Stimulated activated CD8-positive, alpha-beta memory T cell treated with anti-CD3 and anti-CD28 coated beads, Interleukin-4, amount 100 ng/mL, for 24 hours (primary cell): ENCODE data around the gene PM20D1.
A peak's percentile ranks its signal among the peaks of the same experiment; 100 is the strongest.
"Not testable (repeated sequence)": the region's sequence is repeated elsewhere in the genome, so short reads cannot be mapped to it uniquely, and the experiment has no call there.

Experiments
- DNase-seq: peaks from one replicate; pipeline ENCODE4 v3.0.0-alpha.2; 2020; ENCODE audit warnings: low read depth

PM20D1 gene

DNA sequence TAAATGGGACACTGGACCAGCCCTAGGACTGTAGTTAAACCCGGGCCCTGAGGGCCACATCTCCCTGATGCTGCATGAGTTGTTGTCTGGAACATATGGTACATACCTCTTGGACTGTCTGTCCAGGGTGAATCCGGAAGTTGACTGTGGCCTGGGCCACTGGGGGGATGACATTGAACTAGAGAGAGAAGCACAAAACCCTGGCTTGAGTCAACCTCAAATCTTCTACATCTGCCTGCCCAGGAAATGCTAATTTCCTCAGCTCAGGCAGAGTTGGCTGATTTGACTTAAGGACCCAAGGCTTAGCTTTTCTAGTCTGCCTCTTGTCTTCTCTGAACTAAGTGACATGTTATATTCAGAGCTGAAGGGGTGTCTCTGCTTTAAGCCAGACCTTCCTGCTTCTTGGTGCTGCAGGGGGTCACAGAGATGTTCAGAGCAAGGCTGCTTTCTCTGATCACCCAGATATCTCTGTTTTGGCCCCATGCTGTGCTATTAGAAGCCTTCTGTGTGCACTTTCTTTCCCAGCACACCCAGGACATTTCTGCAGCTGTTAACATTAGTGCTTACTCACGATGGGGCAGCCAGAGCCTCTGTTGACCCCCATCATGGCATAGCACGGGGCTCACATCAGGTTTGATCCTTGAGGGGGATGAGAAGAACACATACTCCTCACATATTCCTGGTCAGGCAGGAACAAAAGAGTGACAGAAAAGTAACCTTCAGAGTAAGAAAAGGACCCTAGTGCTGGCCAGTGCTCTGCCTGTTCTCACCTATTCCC lies 9.6 kb downstream of the PM20D1 start:
- DNase-seq = no peak

DNA sequence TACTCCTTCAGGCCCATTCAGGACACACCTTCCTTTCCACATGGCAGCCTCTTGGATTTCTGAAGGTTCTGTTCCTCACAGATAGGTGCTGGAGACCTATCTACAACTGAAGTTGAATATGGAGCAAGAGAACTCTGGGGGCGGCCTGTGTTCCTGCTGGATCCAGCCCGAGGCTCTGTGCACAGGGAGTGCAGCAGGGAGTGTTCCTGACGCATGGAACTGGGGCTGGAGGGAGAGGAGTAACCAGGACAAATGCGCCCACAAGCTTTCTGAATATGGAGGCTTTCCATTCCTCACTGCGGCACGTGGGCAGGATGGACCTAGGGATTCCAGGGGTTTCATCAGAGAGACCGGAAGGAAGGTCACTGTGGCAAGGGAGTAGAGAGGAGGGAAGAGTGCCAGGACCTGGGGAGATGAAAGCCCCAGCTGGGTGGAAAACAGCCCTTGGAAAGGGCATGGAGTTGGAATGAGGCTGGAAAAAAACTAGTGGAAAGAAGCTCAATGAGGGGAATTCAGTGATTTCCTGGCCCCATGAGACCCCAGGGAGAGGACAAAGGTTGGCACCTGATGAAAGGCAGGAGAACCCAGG lies 12.5 kb downstream of the PM20D1 start:
- DNase-seq = no peak

DNA sequence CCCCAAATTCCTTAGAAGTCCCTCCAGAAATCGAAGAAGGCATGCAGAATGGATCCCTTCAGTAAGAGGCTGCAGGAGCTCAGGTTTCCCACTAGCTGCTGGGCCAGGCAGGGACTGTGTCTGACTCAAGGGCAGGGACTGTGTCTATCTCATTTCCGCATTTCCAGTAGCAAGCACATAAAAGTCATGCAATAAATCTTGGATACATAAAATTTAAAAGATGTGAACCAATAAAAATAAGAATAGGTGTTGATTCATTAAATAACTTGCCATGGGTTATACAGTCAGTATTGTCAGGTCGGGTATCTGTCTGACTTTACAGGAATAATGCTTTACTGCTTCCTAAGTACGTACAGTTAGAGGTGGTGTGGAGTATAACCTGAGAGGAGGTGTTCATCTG lies 15.2 kb downstream of the PM20D1 start:
- DNase-seq = no peak

DNA sequence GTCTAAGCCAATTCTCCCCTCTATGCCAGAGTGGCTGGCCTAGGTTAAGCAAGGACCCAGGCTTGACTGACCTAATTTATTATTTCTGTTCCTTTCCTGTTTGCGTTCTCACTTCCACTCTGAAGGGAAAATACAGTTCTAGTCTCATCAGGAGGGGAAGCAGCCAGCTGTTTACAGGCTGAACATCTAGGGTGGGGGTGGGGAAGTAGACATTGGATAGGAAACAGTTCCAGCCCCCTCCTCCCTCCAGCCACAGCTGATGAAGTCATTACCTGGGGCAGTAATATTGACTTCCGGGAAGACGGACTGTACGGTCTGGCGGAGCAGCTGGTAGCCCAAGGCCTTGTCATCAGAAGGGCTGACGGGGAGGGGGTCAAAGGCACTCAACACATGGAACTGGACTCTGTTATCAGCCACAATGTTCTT lies 17.6 kb downstream of the PM20D1 start:
- DNase-seq = no peak

DNA sequence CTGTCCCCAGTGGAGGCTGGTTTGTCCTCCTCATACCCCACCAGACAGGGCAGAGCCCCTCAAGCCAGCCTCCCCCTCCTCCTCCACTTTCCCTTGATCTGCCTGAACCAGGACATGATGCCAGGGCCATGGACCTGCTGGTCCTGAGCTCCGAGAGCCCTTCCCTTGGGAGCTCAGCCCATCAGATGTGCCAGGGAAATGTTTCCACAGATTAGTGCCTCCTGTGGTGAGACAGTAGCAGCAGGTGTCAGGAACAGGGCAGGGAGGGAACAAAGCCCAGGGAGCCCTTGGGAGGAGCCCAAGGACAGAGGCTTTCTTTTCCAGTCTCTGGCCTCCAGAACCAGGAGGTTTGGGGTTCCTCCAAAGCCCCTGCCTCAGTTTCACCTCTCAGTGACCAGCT lies 22.3 kb downstream of the PM20D1 start:
- DNase-seq = no peak

DNA sequence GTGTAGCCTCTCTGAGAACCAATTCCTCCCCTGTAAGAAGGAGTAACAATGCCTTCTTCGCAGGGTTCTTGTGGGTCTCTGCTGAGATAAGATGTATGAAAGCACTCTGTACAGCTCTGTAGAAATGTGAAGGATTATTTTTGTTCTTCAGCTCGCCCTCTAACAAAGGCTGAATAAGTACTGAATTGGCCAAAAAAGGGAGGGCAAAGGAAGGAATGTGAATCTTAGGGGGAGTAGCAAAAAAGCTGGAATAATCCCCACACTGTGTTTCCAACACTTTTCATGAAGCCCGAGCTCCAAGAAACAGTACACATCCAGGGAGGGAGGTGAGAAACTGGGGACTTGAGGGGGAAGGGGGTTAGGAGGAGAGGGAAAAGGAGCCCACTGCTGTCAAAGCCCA lies 22.9 kb downstream of the PM20D1 start:
- DNase-seq = no peak

DNA sequence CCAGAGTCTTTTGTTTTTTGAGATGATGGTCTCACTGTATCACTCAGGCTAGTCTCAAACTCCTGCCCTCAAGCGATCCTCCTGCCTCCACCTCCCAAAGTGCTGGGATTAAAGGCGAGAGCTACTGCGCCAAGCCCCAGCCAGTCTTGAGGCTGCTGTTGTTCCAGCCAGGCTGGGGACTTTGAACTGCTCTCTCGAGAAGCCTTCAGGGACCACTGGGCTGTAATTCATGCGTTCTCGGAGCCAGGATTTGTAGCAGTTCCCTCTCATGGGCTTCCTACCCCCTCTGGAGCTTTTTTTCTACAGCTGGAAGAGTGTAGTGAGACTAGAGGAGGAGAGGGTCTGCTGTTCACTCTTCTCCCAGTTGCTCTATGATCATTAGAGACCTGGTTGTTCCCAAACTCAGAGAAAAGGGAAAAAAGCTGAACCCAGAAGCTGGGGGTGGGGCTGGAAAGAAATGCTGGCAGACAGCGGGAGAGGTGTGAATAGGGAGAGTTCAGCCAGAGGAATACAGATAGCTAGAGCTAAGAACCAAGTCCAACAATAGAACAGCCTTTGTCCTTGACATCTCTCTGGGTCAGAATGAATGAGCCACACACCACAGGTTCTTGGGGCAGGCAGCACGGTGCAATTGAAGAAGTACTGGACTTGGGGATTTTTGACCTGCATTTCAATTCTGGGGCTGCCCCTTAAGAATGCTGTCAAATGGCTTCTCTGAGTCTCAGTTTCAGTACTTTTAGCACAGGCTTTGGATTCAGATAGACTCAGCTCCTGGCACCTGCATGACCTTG lies 23.7 kb downstream of the PM20D1 start:
- no peak for DNase-seq

DNA sequence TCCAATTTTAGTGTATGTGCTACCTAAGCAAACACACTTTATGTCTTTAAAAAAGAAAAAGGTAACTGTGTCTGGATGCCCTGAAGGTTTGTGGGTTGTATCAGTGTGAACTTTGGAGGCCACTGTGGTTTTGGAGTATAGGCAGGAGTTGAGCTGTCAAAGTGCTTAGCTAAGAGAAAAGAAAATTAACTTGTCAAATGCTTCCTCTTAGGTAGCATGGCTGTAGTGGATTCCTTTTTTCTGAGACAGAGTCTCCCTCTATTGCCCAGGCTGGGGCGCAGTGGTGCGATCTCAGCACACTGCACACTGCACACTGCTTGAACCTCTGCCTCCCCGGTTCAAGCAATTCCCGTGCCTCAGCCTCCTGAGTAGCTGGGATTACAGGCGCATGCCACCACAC lies 25.8 kb downstream of the PM20D1 start:
- DNase-seq = no peak

DNA sequence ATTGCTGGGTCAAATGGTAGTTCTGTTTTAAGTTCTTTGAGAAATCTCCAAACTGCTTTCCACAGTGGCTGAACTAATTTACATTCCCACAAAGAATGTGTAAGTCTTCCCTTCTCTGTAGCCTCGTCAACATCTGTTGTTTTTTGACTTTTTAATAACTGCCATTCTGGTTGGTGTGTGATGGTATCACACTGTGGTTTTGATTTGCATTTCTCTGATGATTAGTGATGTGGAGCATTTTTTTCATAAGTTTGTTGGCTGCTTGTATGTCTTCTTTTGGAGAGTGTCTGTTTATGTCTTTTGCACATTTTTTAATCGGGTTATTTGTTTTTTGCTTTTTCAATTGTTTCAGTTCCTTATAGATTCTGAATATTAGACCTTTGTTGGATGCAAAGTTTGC lies 26.7 kb downstream of the PM20D1 start:
- not testable (repeated sequence) for DNase-seq

DNA sequence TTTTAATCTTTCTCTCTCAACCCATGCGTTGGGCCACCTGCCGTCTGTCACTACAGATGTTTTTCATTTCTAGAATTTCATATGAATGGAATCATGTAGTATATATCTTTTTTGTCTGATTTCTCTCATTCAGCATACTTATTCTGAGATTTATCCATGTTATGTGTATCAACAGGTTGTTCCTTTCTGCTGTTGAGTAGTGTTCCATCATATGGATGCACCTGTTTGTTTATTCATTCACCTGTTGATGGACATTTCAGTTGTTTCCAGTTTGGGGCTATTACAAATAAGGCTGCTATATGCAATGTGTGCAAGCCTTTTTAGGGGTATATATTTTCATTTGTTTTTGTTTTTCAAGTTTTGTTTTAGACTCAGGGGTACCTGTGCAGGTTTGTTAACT lies 27.5 kb downstream of the PM20D1 start:
- DNase-seq = no peak

DNA sequence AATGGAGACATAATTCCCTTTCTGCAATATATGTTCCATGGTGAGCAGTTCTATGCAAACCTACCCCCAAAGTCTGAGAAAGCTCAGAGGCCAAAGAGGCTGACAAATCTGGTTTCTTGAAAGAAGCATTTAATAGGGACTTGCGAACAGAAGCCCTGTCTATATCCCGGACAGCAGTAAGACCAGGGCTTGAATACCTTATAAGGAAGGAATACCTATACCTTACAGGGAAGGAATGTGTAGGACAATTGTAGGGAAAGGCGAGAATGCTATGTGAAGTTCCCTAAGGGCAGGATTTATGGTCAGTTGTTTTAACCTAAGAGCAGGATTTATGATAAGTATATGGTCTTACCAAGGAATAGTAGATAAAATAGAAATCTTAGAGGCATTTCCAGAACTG lies 31.9 kb downstream of the PM20D1 start:
- DNase-seq = no peak

DNA sequence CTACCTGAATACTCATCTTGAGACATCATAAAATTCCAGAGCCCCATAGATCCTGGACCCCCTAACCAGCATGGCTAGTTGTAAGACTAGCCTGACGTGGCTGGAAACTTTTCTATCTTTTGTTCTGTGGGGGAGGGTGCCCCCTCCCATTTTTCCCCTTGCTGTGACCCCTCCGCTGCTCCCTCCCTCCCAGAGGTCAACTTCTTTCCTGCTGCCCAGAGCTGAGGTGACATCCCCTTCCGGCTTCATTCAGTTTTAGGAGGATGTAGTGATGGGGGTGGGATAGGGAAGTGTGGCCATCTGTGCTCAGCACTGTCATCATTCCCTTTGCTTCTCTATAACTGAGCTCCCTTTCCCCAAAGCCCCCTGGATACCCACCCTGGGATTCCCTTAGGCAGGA lies 32.6 kb downstream of the PM20D1 start:
- no peak for DNase-seq

DNA sequence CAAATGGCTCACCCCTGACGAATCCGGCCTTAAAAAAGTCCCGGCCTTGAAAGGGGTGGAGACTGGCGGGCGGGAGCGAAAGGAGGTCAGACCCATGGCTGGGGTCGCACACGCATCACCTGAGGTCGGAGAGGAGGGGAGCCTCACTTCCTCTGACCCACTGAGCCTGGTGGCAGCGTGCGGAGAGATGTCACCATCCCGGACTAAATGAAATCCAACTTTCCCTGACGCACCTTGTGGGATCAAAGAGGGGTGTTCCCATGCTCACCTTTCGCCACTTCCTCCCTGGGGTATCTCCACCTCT lies 36.2 kb downstream of the PM20D1 start:
- DNase-seq = no peak

DNA sequence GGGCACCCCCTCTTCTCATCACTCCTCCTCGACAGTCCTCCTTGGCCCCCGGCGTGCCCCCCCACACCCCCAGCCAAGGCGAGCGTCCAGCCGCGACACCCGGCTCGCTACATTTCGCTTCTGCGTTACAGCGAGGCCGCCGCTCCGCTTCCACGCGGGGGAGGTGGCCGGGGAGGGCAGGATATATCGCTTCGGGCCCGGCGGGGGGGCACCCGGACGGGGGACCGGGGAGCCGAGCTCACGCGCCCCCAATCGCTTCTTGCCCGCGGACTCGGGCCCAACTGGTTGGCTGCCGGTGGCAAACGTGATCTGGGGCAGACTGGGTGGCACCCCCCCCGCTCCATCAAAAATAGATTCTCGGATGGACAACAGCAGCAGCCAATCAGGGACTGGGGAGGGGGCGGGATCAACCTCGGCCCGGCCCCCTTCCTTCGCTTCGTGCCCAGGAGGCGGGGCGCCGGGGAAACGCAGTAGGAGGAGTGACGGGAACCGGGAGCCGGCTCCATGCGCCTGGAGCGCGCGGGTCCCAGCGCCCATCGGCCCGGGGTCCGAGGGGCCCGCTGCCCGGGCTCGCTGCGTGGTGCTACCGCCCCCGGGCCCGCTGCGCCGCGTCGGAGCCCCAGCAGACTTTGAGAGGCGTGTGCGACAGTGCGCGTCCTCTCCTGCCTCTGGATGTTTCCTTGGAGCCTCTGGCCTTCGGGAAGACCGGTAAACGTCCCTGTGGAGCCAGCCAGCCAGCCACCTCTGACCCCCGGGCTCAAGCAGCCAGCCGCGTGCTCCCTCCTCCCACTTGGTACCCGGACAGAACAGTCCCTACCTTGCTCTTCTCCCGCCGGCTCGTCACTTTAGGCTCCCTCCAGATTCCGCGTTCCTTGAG lies 36.8 kb downstream of the PM20D1 start, which contains the start of gene SLC41A1:
SLC41A1 (minus strand) TSS at position 321 of the 877 bp plus-strand sequence. CDS start 2,757 bp downstream, outside the sequence.
- DNase-seq = peak; percentile 81

DNA sequence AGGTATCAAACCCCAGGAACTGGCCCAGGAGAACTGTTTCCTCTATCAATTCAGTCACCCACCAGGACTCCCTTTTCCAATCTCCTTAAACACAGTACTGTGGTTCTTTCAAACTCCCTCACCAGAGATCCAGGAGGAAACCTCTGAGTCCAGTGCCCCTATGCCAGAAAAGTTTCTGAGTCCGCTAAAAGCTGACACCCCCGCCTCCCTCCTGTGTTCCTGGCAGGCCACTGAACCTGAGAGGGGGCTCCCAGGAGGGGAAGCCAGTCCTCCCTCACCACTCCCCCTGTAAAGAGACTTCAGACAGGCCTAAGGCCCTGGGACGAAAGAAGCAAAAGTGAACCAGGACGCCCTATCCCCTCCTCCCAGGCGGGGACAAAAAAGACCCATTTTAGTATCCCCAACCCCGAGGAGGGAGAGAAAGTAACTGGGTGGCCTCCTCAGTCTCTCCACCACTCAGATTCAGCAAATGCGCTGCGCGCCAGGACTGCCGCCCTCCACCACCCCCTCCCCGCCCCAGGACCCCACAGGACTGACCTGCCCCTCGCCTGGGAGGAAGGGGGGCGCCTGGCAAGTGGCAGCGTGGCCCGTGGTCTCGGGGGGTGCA lies 37.6 kb downstream of the PM20D1 start:
- DNase-seq = no peak

DNA sequence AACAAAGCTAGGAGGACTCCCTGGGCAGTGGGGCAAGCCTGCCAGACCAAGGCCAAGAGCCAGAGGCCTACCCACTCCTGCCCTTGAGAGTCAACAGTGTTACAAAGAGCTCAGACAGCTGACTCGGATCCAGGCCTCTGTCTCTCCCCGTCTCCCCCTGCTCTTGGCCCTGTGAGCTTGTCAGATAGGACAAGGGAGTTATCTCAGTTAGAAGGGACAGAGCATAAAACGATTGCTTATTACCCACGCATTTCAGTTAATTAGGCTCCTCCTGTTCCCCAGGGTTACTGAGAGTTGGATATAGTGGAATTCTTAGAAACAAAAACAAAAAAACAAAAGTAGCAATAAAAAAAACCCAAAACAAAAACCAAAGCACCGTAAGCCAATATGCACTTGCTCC lies 38.3 kb downstream of the PM20D1 start:
- no peak for DNase-seq

DNA sequence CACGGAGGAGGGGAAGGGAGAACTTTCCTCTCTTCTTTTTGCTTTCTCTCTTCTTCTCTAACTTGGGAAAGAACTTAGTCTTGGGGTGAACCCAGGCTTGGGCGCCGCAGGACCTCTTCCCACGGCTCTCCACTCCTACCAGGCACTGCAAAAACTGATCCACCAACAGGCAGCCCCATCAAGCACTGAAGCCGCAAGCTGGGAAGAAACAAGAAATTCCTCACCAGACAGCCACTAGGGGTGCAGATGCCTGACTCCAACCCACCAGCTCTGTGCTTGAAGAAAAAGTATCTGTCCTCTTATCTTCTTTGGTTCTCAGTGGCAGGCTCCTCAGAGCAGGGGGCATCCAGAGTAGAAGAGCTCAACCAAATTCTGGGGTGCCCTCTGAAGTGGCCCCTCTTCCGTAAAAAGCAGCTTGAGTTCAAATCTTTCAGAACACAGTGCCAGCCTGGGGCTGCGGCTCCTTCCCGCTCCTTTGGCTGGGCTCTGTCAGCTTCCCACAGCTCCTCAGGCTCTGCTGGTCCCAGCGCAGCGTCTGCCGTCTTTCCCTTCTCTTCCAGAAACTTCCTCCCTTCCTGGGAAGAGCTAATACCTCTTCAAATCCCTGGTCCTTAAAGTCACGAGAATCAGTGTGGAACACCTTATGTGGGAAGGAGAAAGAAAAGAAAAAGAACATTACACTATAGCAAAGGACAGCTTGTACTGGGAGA lies 39.3 kb downstream of the PM20D1 start:
- no peak for DNase-seq

DNA sequence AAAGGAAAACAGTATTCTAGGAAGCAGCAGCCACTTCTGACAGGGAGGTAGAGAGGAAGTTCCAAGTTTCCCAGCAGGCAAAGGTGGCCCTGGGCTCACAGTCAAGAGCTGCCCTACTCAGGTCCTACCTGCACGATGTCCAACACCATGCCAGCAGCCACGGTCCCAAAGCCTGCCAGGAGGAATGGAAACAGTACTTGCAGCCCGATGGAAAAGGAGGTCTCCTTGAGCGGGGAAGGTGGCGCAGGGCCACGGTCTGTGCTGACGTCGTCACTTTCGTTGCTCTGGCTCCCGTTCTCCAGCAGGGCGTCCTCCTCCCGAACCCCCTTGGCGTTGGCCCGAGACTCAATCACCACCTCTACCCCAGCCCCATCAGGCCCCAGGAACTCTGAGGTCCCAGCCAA lies 40.0 kb downstream of the PM20D1 start:
- no peak for DNase-seq

DNA sequence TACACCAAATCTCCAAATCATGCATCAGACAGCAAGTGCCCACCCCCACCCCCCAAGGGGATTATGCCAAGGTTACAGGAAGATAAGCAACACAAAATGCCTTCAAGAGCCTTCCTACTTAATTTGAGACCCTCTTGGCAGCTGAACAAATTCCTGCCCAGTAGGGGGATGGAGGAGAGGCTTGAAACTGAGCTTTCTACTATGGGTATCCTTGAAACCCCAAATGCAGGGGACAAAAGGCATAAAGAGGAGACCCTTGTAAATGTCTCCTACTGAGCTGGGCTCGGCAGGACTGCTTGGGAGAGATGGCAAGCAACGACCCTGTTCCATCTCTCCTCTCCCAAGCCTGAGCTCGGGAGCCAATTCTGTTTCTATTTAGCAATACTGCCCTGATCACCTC lies 40.5 kb downstream of the PM20D1 start:
- no peak for DNase-seq

DNA sequence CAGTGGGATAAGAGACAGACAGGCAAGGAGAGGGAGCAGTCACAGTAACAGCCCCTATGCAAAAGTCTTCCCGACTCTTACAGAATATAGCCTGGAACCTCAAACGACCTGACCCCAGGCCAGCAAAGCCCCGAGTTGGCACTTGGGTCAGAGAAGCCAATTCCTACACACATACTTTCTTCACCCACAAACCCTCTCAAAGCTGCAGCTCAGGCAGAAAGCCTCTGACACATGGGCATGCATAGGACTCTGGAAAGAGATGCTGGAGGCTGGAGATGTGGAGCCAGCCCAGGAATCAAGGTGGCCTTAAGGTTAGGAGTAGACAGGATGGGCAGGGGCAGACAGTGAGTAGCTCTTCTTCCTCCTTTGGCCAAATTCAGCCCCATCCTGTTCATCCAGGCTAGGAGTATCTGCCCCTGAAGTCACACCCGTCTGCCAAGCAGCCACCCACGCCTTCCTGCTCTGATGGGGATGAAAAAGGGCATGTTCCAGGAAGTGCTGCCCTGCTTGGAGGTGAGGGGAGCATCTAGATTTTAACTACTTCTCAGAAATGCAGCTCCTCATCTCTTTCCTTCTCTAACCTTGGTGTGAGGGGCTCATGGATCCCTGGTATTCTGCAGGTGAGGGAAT lies 44.7 kb downstream of the PM20D1 start:
- DNase-seq = peak; percentile 22

DNA sequence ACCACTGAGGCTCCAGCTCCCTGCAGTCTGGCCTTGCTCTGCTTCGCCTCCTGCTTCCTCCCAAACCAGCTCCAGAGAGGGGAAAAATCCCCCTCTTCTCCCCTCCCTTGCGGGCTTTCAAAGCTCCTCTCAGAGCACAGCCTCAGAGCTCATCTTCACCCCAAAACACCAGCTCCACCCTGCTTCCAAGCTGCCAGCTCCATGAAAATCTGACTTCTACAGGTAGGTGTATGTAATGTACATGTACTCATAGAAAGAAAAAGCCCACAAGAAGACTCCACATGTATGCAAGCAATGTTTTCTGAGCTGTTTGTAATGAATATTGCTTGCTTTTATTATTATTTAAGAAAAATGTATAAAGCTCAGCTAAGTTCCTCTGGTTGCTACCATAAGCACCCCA lies 45.3 kb downstream of the PM20D1 start:
- DNase-seq = no peak
